ENCODE results near the gene MED10.

The MED10 gene

GRCh38 chr5:6398570-6399230, 20.4 kb upstream of the MED10 start:
- no peak for DNase-seq (ENCODE audit: low spot score)

GRCh38 chr5:6397536-6398269, 19.4 kb upstream of the MED10 start:
- no peak for DNase-seq (ENCODE audit: low spot score)

- DNase-seq (ENCODE audit: low spot score) = no peak
These were observed 18.6 kb upstream of the MED10 start for GRCh38 chr5:6396836-6397535.

- DNase-seq (ENCODE audit: low spot score) = no peak
These were observed 17.7 kb upstream of the MED10 start for GRCh38 chr5:6396043-6396442.

GRCh38 chr5:6395621-6396020, 17.3 kb upstream of the MED10 start:
- DNase-seq (ENCODE audit: low spot score) = no peak

- DNase-seq (ENCODE audit: low spot score) = no peak
These were observed 16.7 kb upstream of the MED10 start for GRCh38 chr5:6395102-6395445.

GRCh38 chr5:6394429-6395101, 16.2 kb upstream of the MED10 start:
- no peak for DNase-seq (ENCODE audit: low spot score)

GRCh38 chr5:6393596-6394194, 15.3 kb upstream of the MED10 start:
- DNase-seq (ENCODE audit: low spot score) = no peak

GRCh38 chr5:6392561-6392960, 14.2 kb upstream of the MED10 start:
- DNase-seq (ENCODE audit: low spot score) = no peak

- DNase-seq (ENCODE audit: low spot score) = no peak
These were observed 12.8 kb upstream of the MED10 start for GRCh38 chr5:6391151-6391550.

GRCh38 chr5:6389946-6390530, 11.7 kb upstream of the MED10 start:
- no peak for DNase-seq (ENCODE audit: low spot score)

GRCh38 chr5:6389397-6389796, 11.1 kb upstream of the MED10 start:
- no peak for DNase-seq (ENCODE audit: low spot score)

- DNase-seq (ENCODE audit: low spot score) = no peak
These were observed 9.6 kb upstream of the MED10 start for GRCh38 chr5:6387970-6388369.

- no peak for DNase-seq (ENCODE audit: low spot score)
These were observed 7.9 kb upstream of the MED10 start for GRCh38 chr5:6386271-6386670.

- DNase-seq (ENCODE audit: low spot score) = no peak
These were observed 6.5 kb upstream of the MED10 start for GRCh38 chr5:6384856-6385255.

- no peak for DNase-seq (ENCODE audit: low spot score)
These were observed 5.0 kb upstream of the MED10 start for GRCh38 chr5:6383376-6383775.

- no peak for DNase-seq (ENCODE audit: low spot score)
These were observed 899 bp upstream of the MED10 start for GRCh38 chr5:6379246-6379645.

- DNase-seq (ENCODE audit: low spot score) = no peak
These were observed 388 bp upstream of the MED10 start for GRCh38 chr5:6378766-6379103.

- DNase-seq (ENCODE audit: low spot score) = no peak
These were observed 804 bp downstream of the MED10 start for GRCh38 chr5:6377582-6377904.

GRCh38 chr5:6376974-6377520, 1.3 kb downstream of the MED10 start:
- no peak for DNase-seq (ENCODE audit: low spot score)

- no peak for DNase-seq (ENCODE audit: low spot score)
These were observed 5.1 kb downstream of the MED10 start for GRCh38 chr5:6373081-6373846.
